Mesodermal cell (in vitro differentiated cells): Measurements from ENCODE around the gene NAGA.

Source experiments
- H3K27ac ChIP-seq: 2 replicates; pipeline ENCODE4 v1.7.0; 2013; ENCODE audit warnings: mild to moderate bottlenecking, low read depth, low read length, moderate library complexity; ENCODE audit not compliant: severe bottlenecking
- H3K36me3 ChIP-seq: 2 replicates; pipeline ENCODE4 v1.7.1; 2013; ENCODE audit warnings: mild to moderate bottlenecking, low read length, moderate library complexity; ENCODE audit not compliant: control insufficient read depth, insufficient read depth
- H3K4me1 ChIP-seq: one replicate; pipeline ENCODE4 v1.7.1; 2013; ENCODE audit warnings: mild to moderate bottlenecking, low read length; ENCODE audit not compliant: insufficient read depth, control insufficient read depth, poor library complexity, severe bottlenecking
- H3K4me3 ChIP-seq: 2 replicates; pipeline ENCODE4 v1.7.0; 2013; ENCODE audit warnings: low read length, control low read depth, mild to moderate bottlenecking; ENCODE audit not compliant: insufficient read depth, poor library complexity, severe bottlenecking; ENCODE audit errors: extremely low read depth
- H3K9me3 ChIP-seq: 2 replicates; pipeline ENCODE4 v1.7.1; 2013; ENCODE audit warnings: mild to moderate bottlenecking, low read length, moderate library complexity; ENCODE audit not compliant: control insufficient read depth
- WGBS, 2 experiments: methylation state at CpG; one replicate each; pipeline ENCODE4 v1.1.5; 2013; ENCODE audit warnings: missing lambda C conversion rate in 2 of 2; ENCODE audit not compliant: insufficient coverage in 2 of 2; 5-methylcytosine and 5-hydroxymethylcytosine counted together

The NAGA gene

DNA sequence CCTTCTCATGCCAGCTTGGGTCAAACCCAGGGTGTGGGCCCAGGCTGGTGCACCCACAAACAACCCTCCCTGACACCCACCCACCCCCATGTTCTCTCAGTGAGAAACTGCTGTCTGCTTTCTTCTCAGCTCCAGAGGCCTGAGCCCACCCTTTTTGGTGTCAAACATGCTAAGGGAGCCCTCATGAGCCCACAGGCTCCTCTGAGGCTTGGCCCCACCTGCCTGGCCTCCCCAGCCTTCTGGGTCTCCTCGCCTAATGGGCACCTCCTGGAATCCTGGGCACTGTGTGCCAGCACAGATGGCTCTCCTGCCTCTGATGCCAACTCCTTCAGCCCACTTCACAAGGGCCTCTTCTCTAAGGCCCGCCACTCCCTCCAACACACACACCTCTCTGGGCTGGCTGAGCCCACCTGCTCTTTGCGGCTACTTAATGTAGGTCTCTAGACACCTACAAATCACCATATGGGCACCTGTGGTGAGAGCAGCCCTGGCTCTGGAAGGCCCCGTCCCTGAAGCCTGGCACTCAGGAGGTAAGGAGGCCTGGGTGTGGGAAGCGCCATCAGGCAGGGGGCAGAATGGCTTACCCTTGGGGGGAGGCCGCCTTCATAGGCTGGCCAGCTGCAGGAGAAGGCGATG is 4.4 kb downstream of the NAGA start:
- H3K36me3 ChIP-seq = peaks cover 32% of the 10 kb centered on the region
- H3K4me1 ChIP-seq = no peaks in the 10 kb centered on the region
- H3K4me3 ChIP-seq = no peak overlapping the region
- no peak overlapping the region for H3K27ac ChIP-seq
- whole genome bisulfite sequencing, 2 experiments = 86 to 95% methylated on average over 5 to 6 of the region's 7 CpGs
- no peaks in the 10 kb centered on the region for H3K9me3 ChIP-seq

GRCh38 chr22:42065438-42066125 is 5.0 kb downstream of the NAGA start:
- Histone ChIP-seq H3K36me3 (peaks cover 38% of the 10 kb centered on the region), H3K4me3 (no peak overlapping the region), H3K27ac (no peak overlapping the region), H3K4me1 (no peaks in the 10 kb centered on the region), H3K9me3 (no peaks in the 10 kb centered on the region)
- 79 to 87% methylated on average over 12 to 13 of the region's 13 CpGs for WGBS, 2 experiments

DNA sequence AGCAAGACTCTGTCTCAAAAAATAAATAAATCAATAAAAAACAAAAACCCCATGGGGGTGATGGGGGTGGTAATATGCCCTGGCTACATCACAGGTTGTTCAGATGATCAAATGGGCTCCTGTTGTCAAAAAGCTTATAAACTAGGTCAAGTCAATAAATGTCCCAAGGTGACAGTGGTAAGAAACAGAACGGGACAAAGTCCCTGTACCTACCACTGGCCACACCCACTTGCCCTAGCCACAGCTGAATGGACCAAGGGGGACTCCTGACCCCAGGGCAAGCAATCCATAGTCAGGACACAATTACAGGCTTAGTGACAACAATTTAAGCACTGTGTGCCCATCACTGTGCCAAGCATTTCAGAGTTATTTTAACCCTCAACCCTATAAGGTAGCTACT is 6.0 kb downstream of the NAGA start:
- Histone ChIP-seq H3K9me3 (no peaks in the 10 kb centered on the region), H3K4me1 (no peaks in the 10 kb centered on the region), H3K27ac (no peak overlapping the region), H3K36me3 (peaks cover 48% of the 10 kb centered on the region), H3K4me3 (no peak overlapping the region)
- WGBS, 2 experiments = 100% methylated on average over 1 of the region's 1 CpG

DNA sequence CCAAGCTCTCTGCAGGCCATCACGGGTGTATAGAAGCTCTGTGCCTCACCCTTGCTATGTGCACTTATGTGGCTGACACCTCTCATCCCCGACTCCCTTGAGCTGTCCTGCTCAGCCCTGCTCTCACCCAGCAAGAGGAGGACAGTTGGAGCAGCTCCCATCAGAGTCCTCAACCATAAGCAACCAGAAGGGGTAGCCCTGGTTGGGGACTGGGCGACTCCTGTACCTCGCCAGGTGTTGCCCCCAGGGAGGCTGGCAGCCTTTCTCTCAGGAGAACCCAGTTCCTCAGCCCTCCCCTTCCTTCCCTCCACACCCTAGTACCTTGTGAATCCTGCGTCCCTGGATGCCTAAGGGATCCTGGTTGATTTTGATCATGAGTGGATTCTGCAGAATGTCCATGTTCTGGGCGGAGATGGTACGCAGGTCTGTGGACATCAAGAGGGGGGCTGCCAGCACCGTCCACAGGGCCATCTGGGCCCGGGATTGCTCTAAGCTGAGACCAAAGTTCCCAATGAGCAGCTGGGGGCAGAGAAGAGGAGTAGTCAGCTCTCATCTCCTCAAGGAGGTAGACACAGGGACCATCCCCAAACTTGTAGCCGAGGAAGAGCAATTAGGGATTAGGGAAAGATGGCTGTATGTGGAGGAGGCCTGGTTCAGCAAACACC is 8.0 kb downstream of the NAGA start:
- peaks cover 55% of the 10 kb centered on the region for H3K36me3 ChIP-seq
- WGBS, 2 experiments = 88 to 92% methylated on average over 7 to 9 of the region's 10 CpGs

GRCh38 chr22:42061041-42061440 is 9.6 kb downstream of the NAGA start:
- Histone ChIP-seq H3K4me1 (no peaks in the 10 kb centered on the region), H3K9me3 (peaks cover 23% of the 10 kb centered on the region), H3K36me3 (peaks cover 44% of the 10 kb centered on the region), H3K4me3 (no peak overlapping the region), H3K27ac (no peak overlapping the region)
- WGBS, 2 experiments = 96 to 100% methylated on average over 4 to 6 of the region's 7 CpGs

More for the DNA sequence above, 8.0 kb downstream of the NAGA start:
- peaks cover 10% of the 10 kb centered on the region for H3K9me3 ChIP-seq
- H3K4me3 ChIP-seq = no peak overlapping the region
- H3K27ac ChIP-seq = no peak overlapping the region
- no peaks in the 10 kb centered on the region for H3K4me1 ChIP-seq

GRCh38 chr22:42060489-42060888 is 10.1 kb downstream of the NAGA start:
- Histone ChIP-seq H3K36me3 (peaks cover 44% of the 10 kb centered on the region), H3K4me3 (no peak overlapping the region), H3K4me1 (no peaks in the 10 kb centered on the region), H3K27ac (no peak overlapping the region), H3K9me3 (peaks cover 23% of the 10 kb centered on the region)
- 83% methylated on average over 3 of the region's 5 CpGs; no CpG with 5 or more reads in 1 of the 2 experiments for WGBS, 2 experiments

DNA sequence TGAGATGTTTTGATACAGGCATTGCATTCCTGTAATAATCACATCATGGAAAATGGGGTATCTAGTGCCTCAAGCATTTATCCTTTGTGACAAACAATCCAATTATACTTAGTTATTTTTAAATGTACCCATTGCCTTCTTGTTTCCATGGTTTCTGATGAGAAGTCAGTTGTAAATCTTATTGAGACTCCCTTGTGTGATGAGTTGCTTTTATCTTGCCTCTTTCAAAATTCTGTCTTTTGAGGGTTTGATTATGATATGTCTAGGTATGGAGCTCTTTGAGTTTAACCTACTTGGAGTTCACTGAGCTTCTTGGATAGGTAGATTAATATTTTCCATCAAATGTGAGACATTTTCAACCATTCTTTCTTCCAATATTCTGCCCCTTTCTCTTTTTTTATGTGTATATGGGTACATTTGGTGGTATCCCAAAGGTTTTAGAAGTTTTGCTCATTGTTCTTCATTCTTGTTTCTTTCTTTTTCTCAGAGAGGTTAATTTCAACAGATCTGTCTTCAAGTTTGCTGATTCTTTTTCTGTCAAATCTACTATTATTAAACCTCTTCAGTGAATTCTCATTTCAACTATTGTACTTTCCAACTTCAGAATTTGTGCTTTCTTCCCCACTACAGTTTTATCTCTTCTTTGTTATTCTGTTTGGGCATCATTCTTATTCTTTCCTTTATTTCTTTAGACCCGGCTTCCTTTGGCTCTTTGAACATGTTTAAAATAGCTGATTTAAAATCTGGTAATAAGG is 13.7 kb downstream of the NAGA start:
- H3K36me3 ChIP-seq = peaks cover 35% of the 10 kb centered on the region
- no CpG with 5 or more reads among the region's 1 CpG for whole genome bisulfite sequencing, 2 experiments
- no peak overlapping the region for H3K27ac ChIP-seq
- no peaks in the 10 kb centered on the region for H3K4me1 ChIP-seq
- H3K4me3 ChIP-seq = no peak overlapping the region
- H3K9me3 ChIP-seq = peaks cover 23% of the 10 kb centered on the region

GRCh38 chr22:42052765-42053164 is 17.8 kb downstream of the NAGA start:
- Histone ChIP-seq H3K36me3 (no peaks in the 10 kb centered on the region), H3K4me1 (no peaks in the 10 kb centered on the region), H3K4me3 (no peak overlapping the region), H3K27ac (no peak overlapping the region), H3K9me3 (peaks cover 13% of the 10 kb centered on the region)
- WGBS, 2 experiments = 80 to 100% methylated on average over 2 of the region's 3 CpGs

GRCh38 chr22:42050641-42051180 is 19.9 kb downstream of the NAGA start:
- 88% methylated on average over 1 of the region's 2 CpGs for WGBS, 2 experiments
- no peak overlapping the region for H3K4me3 ChIP-seq
- H3K9me3 ChIP-seq = no peaks in the 10 kb centered on the region
- H3K36me3 ChIP-seq = no peaks in the 10 kb centered on the region
- no peaks in the 10 kb centered on the region for H3K4me1 ChIP-seq
- no peak overlapping the region for H3K27ac ChIP-seq

DNA sequence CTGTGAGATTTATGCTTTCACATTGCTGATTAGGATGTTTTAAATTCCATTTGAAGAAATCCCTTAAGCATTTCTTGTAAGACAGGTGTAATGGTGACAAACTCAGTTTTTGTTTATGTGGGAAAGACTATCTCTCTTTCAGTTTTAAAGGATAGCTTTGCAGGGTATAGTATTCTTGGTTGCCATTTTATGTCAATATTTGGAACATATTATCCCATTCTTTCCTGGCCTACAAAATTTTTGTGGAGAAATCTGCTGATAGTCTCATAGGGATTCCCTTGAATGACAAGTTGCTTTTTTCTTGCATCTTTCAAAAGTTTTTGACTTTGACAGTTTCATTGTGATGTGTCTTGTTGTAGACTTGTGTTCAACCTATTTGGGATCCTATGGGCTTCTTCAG is 28.8 kb downstream of the NAGA start:
- Histone ChIP-seq H3K4me3 (no peak overlapping the region), H3K36me3 (no peaks in the 10 kb centered on the region), H3K4me1 (no peaks in the 10 kb centered on the region), H3K27ac (no peak overlapping the region), H3K9me3 (peaks cover 12% of the 10 kb centered on the region)
